Liver (tissue), 9 donors: ENCODE data around the gene PTPN2. TPM values are rescaled to one million over a fixed set of nuclear protein-coding genes. Genes with fewer than 3 reads are reported as not detected.

Experiments
- DNase-seq: peaks from one replicate; pipeline ENCODE4 v3.0.0-alpha.2; 2017; ENCODE audit warnings: low spot score
- H3K27ac ChIP-seq, 2 donors: one replicate each; pipeline ENCODE4 v1.7.0; 2013; ENCODE audit warnings: inconsistent platforms in 2 of 2, low read length in 2 of 2, control low read depth in 1 of 2, low read depth in 1 of 2, mild to moderate bottlenecking in 1 of 2
- H3K27me3 ChIP-seq, 4 donors: one replicate each; pipeline versions ENCODE4 v1.6.1 to v1.7.0; 2013; ENCODE audit warnings: low read length in 3 of 4, inconsistent platforms in 1 of 4, mild to moderate bottlenecking in 1 of 4, moderate library complexity in 1 of 4; ENCODE audit not compliant: control insufficient read depth in 4 of 4, insufficient read depth in 4 of 4
- H3K36me3 ChIP-seq, 4 donors: one replicate each; pipeline versions ENCODE4 v1.6.1 to v1.7.0; 2013; ENCODE audit warnings: low read length in 3 of 4, mild to moderate bottlenecking in 3 of 4, low read depth in 1 of 4, moderate library complexity in 1 of 4; ENCODE audit not compliant: control insufficient read depth in 4 of 4, insufficient read depth in 3 of 4
- H3K4me1 ChIP-seq, 4 donors: one replicate each; pipeline versions ENCODE4 v1.6.1 to v1.7.0; 2013; ENCODE audit warnings: low read length in 3 of 4, mild to moderate bottlenecking in 3 of 4, moderate library complexity in 1 of 4; ENCODE audit not compliant: control insufficient read depth in 4 of 4, insufficient read depth in 4 of 4
- H3K4me3 ChIP-seq, 3 donors: one replicate each; pipeline versions ENCODE4 v1.6.1 to v1.7.0; 2013; ENCODE audit warnings: low read length in 3 of 3, control low read depth in 1 of 3, low read depth in 1 of 3, mild to moderate bottlenecking in 1 of 3
- H3K9ac ChIP-seq, 2 donors: one replicate each; pipeline ENCODE4 v1.7.0; 2013; ENCODE audit warnings: low read length in 2 of 2, mild to moderate bottlenecking in 2 of 2, moderate library complexity in 2 of 2, control low read depth in 1 of 2, low read depth in 1 of 2
- H3K9me3 ChIP-seq, 4 donors: one replicate each; pipeline versions ENCODE4 v1.6.1 to v1.7.0; 2013; ENCODE audit warnings: low read length in 3 of 4; ENCODE audit not compliant: control insufficient read depth in 4 of 4
- ATF3 ChIP-seq: IDR thresholded peaks from 2 replicates; pipeline ENCODE4 v1.6.1; 2016; ENCODE audit warnings: antibody characterized with exemption
- CTCF ChIP-seq: fragments of 150-350 bp; IDR thresholded peaks from 2 replicates; pipeline ENCODE4 v1.5.1; 2017; ENCODE audit warnings: improper control_type of control experiment, low read depth, low read length; ENCODE audit not compliant: missing input control
- EGR1 ChIP-seq, 2 donors: IDR thresholded peaks; 2 replicates each; pipeline ENCODE4 v1.6.1; 2016 to 2018; ENCODE audit warnings: antibody characterized with exemption in 2 of 2, low read depth in 2 of 2
- FOXA1 ChIP-seq: IDR thresholded peaks from 2 replicates; pipeline ENCODE4 v1.6.1; 2016; ENCODE audit warnings: antibody characterized with exemption
- FOXA2 ChIP-seq: IDR thresholded peaks from 2 replicates; pipeline ENCODE4 v1.6.1; 2016; ENCODE audit warnings: antibody characterized with exemption
- HNF4A ChIP-seq, 2 donors: conservative IDR thresholded peaks; 2 replicates each; pipeline ENCODE4 v1.6.1; 2016; ENCODE audit warnings: antibody characterized with exemption in 2 of 2, mild to moderate bottlenecking in 2 of 2
- HNF4G ChIP-seq: IDR thresholded peaks from 2 replicates; pipeline ENCODE4 v1.6.1; 2016; ENCODE audit warnings: antibody characterized with exemption
- JUND ChIP-seq, 2 donors: IDR thresholded peaks; 2 replicates each; pipeline ENCODE4 v1.6.1; 2016; ENCODE audit warnings: antibody characterized with exemption in 2 of 2
- MAX ChIP-seq: IDR thresholded peaks from 2 replicates; pipeline ENCODE4 v1.6.1; 2016; ENCODE audit warnings: antibody characterized with exemption
- NR2F2 ChIP-seq: IDR thresholded peaks from 2 replicates; pipeline ENCODE4 v1.6.1; 2016; ENCODE audit warnings: antibody characterized with exemption
- REST ChIP-seq: IDR thresholded peaks from 2 replicates; pipeline ENCODE4 v1.6.1; 2016; ENCODE audit warnings: antibody characterized with exemption, mild to moderate bottlenecking
- RXRA ChIP-seq, 2 donors: IDR thresholded peaks; 2 replicates each; pipeline ENCODE4 v1.6.1; 2017 to 2018; ENCODE audit warnings: antibody characterized with exemption in 2 of 2, mild to moderate bottlenecking in 1 of 2
- SP1 ChIP-seq: IDR thresholded peaks from 2 replicates; pipeline ENCODE4 v1.6.1; 2018; ENCODE audit warnings: antibody characterized with exemption, mild to moderate bottlenecking
- TAF1 ChIP-seq: conservative IDR thresholded peaks from 2 replicates; pipeline ENCODE4 v1.6.1; 2016; ENCODE audit warnings: antibody characterized with exemption, mild to moderate bottlenecking
- YY1 ChIP-seq: IDR thresholded peaks from 2 replicates; pipeline ENCODE4 v1.6.1; 2016; ENCODE audit warnings: antibody characterized with exemption, mild to moderate bottlenecking
- ZBTB33 ChIP-seq: IDR thresholded peaks from 2 replicates; pipeline ENCODE4 v1.6.1; 2016; ENCODE audit warnings: antibody characterized with exemption
- WGBS: extraction: QIAGEN DNeasy Blood & Tissue Kit; methylation state at CpG from one replicate; pipeline ENCODE4 v1.1.7; 2013; 5-methylcytosine and 5-hydroxymethylcytosine counted together
- polyA plus RNA-seq, 2 donors: library from polyadenylated mRNA; stranded (reverse) in 1 of 2; unstranded in 1 of 2; fragments of 200-250 nt in 1 of 2; fragments of >200 nt in 1 of 2; fragmentation: Nextera tagmentation in 1 of 2; extraction: Ambion mirVana in 1 of 2; gene quantifications; one replicate each; pipeline versions ENCODE4 v1.2.1 to v1.2.3, GENCODE V29; 2013 to 2015
- total RNA-seq, 2 donors: library from RNA; depleted of rRNA; stranded (reverse); fragments of >200 nt; gene quantifications; one replicate each; pipeline ENCODE4 v1.2.3, GENCODE V29; 2014
- donor health status: healthy.
- donor health status: healthy.
- donor health status: healthy.
- donor health status: healthy.
- donor health status: healthy.

PTPN2 gene
- total and polyA plus RNA-seq, 4 donors: 9.2 to 21.2 (median 14.9) TPM

GRCh38 chr18:12886498-12887126, 2.6 kb upstream of the PTPN2 start (continued):
- no peak for TF ChIP-seq EGR1 (IDR thresholded peaks at IDR 0.05; ENCODE audit: low read depth in 2 of 2)
- TF ChIP-seq HNF4G: no peak
- no peak for TF ChIP-seq MAX
- TF ChIP-seq ATF3: no peak

GRCh38 chr18:12885500-12885899, 1.5 kb upstream of the PTPN2 start:
- Histone ChIP-seq H3K27me3 (no peaks in the 10 kb centered on the region), H3K9ac (no peak overlapping the region), H3K36me3 (no peaks in the 10 kb centered on the region), H3K4me3 (no peak overlapping the region), H3K4me1 (peaks cover 2 to 15% (median 7%) of the 10 kb centered on the region in 4 donors), H3K9me3 (no peaks in the 10 kb centered on the region), H3K27ac (no peak overlapping the region)
- WGBS: 81% methylated on average over 4 of the region's 4 CpGs
- DNase-seq: no peak
- no peak for TF ChIP-seq SP1
- no peak for TF ChIP-seq YY1
- no peak for TF ChIP-seq EGR1 (IDR thresholded peaks at IDR 0.05; ENCODE audit: low read depth in 2 of 2)
- TF ChIP-seq ZBTB33: no peak
- TF ChIP-seq TAF1: no peak
- TF ChIP-seq REST: no peak
- TF ChIP-seq RXRA (IDR thresholded peaks at IDR 0.05): no peak

GRCh38 chr18:12884406-12885323, 628 bp upstream of the PTPN2 start:
- H3K36me3 ChIP-seq: no peaks in the 10 kb centered on the region
- no peaks in the 10 kb centered on the region for H3K27me3 ChIP-seq
- peak overlapping the region; percentile 50 to 92 (median 76) for H3K4me3 ChIP-seq
- H3K9me3 ChIP-seq: no peaks in the 10 kb centered on the region
- H3K4me1 ChIP-seq: peaks cover 2 to 17% (median 11%) of the 10 kb centered on the region in 4 donors
- peak overlapping the region; percentile 67 to 71 for H3K9ac ChIP-seq
- DNase-seq: no peak
- H3K27ac ChIP-seq: peak overlapping the region; percentile 100
- TF ChIP-seq YY1 (no peak), CTCF (no peak), HNF4A (conservative IDR thresholded peaks at IDR 0.05) (no peak), JUND (IDR thresholded peaks at IDR 0.05) (no peak), NR2F2 (no peak), FOXA2 (no peak), EGR1 (IDR thresholded peaks at IDR 0.05; ENCODE audit: low read depth in 2 of 2) (no peak), FOXA1 (no peak)
- 12% methylated on average over 35 of the region's 35 CpGs for WGBS
